Measurements from ENCODE around the gene KRT86.

The KRT86 gene

DNA sequence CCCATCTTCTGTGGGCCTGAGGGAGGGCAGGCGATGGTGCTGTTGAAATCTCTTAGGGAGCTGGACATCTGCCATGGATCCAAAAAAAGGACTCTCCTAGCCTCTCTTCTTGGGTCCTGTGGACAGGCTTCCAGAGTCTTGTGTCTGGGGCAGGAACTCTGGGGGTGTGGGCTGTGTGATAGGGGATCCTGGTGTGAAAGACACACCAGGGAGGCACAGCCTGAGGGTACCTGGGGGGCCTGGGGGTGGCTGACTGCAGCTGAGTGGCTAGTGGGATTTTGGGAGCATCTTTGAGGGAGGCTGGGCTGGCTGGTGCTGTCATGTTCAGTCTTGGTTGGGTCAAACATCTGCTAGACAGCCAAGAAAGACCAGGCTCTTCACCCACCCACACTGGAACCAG, 48.6 kb downstream of the KRT86 start:
- DNase-seq, result no peak
- TF ChIP-seq, protein P1, sequence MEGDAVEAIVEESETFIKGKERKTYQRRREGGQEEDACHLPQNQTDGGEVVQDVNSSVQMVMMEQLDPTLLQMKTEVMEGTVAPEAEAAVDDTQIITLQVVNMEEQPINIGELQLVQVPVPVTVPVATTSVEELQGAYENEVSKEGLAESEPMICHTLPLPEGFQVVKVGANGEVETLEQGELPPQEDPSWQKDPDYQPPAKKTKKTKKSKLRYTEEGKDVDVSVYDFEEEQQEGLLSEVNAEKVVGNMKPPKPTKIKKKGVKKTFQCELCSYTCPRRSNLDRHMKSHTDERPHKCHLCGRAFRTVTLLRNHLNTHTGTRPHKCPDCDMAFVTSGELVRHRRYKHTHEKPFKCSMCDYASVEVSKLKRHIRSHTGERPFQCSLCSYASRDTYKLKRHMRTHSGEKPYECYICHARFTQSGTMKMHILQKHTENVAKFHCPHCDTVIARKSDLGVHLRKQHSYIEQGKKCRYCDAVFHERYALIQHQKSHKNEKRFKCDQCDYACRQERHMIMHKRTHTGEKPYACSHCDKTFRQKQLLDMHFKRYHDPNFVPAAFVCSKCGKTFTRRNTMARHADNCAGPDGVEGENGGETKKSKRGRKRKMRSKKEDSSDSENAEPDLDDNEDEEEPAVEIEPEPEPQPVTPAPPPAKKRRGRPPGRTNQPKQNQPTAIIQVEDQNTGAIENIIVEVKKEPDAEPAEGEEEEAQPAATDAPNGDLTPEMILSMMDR (IDR thresholded peaks at IDR 0.05; ENCODE audit: low read depth, low read length), result no peak
- no peak overlapping the region for H3K4me3 ChIP-seq (ENCODE audit: low read depth, low read length)

DNA sequence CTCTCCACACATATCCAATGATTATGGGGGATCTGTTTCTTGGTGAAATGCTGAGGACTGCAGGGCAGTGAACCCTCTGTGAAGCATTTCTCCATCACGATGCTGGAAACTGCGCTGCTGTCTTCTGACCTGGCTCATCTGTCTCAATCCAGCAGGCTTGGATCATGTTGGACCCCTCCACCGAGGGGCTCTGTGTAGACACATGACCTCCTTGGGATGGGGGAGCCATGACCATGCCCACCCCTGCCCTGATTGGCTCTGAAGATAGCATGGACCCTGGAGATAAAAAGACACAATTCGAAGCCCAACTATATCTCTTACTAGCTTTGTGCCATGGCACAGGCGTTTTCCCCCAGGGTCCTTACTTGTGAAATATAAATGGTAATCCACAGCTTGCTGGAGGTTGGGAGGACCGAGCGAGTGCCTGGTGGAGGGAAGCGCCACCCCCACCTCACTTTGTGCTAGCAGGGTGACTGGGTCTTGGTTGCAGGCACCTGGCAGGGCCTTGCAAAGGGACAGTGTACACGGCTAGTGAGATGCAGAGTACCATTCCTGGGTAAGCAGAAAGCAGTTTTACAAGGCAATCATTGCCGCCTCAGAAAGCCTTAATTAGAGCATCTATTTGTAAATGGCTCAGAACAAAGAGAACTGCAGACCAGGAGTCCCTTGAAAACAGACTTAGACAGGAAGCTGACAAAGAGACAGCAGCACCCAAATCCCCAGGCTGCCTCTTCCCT, 49.1 kb downstream of the KRT86 start:
- H3K27me3 ChIP-seq, result peaks cover 44% of the 10 kb centered on the region
- TF ChIP-seq, protein P1 (IDR thresholded peaks at IDR 0.05; ENCODE audit: low read depth, low read length), result no peak
- no peaks in the 10 kb centered on the region for H3K36me3 ChIP-seq
- no peak overlapping the region for H3K4me3 ChIP-seq (ENCODE audit: low read depth, low read length)
- H3K9me3 ChIP-seq, result no peaks in the 10 kb centered on the region
- no peaks in the 10 kb centered on the region for H3K4me1 ChIP-seq
- no peak for DNase-seq

More for the DNA sequence above, 48.6 kb downstream of the KRT86 start:
- Histone ChIP-seq H3K4me1 (no peaks in the 10 kb centered on the region), H3K9me3 (no peaks in the 10 kb centered on the region), H3K36me3 (no peaks in the 10 kb centered on the region), H3K27me3 (peaks cover 44% of the 10 kb centered on the region)

DNA sequence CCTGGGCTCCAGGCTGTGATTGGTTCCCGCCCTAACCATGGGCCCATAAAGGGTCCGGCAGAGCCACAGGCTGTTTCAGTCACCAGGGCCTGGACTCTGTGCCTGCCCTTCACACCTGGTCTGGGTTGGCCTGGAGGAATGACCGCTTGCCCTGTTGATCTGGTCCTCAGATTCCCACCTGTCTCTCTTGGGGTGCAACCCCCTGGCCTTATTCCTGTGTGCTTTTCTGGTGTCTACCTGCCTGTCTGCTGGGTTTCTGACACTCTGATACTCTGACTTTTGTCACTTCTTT, 49.7 kb downstream of the KRT86 start:
- TF ChIP-seq, protein P1 (IDR thresholded peaks at IDR 0.05; ENCODE audit: low read depth, low read length), result no peak
- Histone ChIP-seq H3K4me1 (no peaks in the 10 kb centered on the region), H3K27me3 (peaks cover 42% of the 10 kb centered on the region), H3K4me3 (ENCODE audit: low read depth, low read length) (no peak overlapping the region), H3K9me3 (no peaks in the 10 kb centered on the region), H3K36me3 (no peaks in the 10 kb centered on the region)
- DNase-seq, result no peak

DNA sequence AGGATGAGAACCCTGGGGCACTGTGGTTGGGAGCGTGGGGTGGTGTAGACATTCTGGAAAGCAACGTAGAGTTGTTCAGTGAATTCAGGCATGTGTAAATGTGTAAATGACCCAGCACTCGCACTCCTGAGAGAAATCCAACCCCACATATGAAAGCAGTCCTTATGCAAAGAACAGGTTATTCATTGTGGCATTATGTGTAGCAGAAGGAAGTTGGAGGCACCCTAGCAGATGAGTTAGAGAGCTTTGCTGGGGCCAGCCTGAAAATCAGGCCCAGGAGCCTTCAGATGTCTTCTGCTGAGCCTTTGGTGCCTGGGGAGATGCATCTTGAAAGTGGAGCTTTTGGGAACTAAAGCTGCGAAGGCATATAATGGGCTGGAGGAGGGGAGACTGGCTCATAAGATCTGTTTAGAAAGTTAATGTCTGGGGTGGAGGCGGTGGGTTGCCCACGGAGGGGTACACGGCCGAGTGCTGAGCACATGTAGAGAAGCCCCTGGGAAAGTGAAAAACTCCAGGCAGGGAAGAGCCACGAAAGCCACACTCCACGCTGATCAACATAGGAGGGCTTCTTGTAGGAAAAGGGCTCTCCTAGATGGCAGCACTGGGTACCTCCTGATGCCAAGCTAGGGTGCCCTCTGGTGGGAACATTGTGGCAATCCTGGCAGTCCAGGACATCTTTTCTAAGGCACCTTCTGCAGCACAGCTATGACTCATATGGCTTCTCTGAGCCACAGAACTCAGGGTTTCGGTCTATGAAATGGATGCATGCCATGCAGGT, 52.8 kb downstream of the KRT86 start:
- Histone ChIP-seq H3K4me1 (no peaks in the 10 kb centered on the region), H3K4me3 (ENCODE audit: low read depth, low read length) (no peak overlapping the region), H3K36me3 (no peaks in the 10 kb centered on the region), H3K9me3 (no peaks in the 10 kb centered on the region), H3K27me3 (peaks cover 20% of the 10 kb centered on the region)
- DNase-seq, result peak; percentile 85
- TF ChIP-seq, protein P1 (IDR thresholded peaks at IDR 0.05; ENCODE audit: low read depth, low read length), result peak; percentile 100

DNA sequence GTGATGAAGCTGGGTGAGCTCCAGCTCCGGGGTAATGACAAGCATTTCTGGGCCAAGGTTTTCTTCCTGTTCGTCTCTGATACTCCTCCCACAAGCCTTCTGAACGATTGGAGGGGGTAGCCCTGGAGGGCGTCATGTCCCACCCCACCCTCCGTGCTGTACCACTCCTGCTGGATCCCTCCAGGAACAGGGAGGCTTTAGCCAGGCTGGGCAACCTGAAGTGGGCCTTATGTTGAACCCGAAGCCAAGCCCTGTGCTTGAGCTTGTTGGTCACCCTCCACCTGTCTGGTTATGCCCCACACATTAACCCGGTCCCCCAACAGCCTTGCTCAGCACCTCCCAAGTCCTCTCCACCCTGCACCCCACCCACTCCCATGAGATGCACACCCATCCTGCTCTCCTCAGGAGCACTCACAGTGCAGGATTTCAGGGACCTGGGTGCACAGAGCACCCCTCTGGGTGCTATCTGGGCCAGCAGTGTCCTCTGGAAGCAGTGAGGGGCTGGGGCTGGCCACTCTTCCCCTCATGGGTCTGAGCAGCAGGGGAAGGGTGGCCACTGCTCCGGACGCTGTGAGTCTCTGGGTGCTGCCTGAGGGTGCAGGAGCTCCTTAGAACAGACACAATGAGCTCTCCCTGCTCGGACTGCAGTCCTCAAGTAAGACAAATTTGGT, 53.5 kb downstream of the KRT86 start:
- TF ChIP-seq, protein P1 (IDR thresholded peaks at IDR 0.05; ENCODE audit: low read depth, low read length), result no peak
- H3K9me3 ChIP-seq, result no peaks in the 10 kb centered on the region
- H3K4me1 ChIP-seq, result no peaks in the 10 kb centered on the region
- no peak overlapping the region for H3K4me3 ChIP-seq (ENCODE audit: low read depth, low read length)
- peaks cover 13% of the 10 kb centered on the region for H3K27me3 ChIP-seq
- no peaks in the 10 kb centered on the region for H3K36me3 ChIP-seq
- no peak for DNase-seq
